Measurements from ENCODE around the gene BBS9. TPM values are rescaled to one million over a fixed set of nuclear protein-coding genes. Genes with fewer than 3 reads are reported as not detected.
A peak's percentile ranks its signal among the peaks of the same experiment; 100 is the strongest.

Gene BBS9
- total and polyA plus RNA-seq, 2 donors (not counting 1 experiment from before 2014, with no cell fraction given), result 8.4 to 45.2 TPM

GRCh38 chr7:33109758-33110238 lies 19.6 kb upstream of the BBS9 start:
- peaks cover 40 to 41% of the 10 kb centered on the region in 2 donors for H3K4me1 ChIP-seq (ENCODE audit: control insufficient read depth in 2 of 2, insufficient read depth in 2 of 2, low read length in 2 of 2)
- H3K4me2 ChIP-seq (replicated peaks; ENCODE audit: low read depth, low read length, poor library complexity, severe bottlenecking), result peak overlapping the region; percentile 85
- Mint-ChIP-seq H3K27ac (peak overlapping the region; percentile 53), H3K27me3 (peaks cover 17% of the 10 kb centered on the region), H3K4me3 (peak overlapping the region; percentile 95), H3K4me1 (peaks cover 41% of the 10 kb centered on the region), H3K9me3 (ENCODE audit: insufficient read depth) (no peaks in the 10 kb centered on the region)
- TF ChIP-seq CTCF (IDR thresholded peaks at IDR 0.05) (peak; percentile 8), EZH2 (IDR thresholded peaks at IDR 0.05; ENCODE audit: borderline replicate concordance, insufficient read depth, low read depth, low read length, poor library complexity, severe bottlenecking) (no peak)
- H4K20me1 ChIP-seq (ENCODE audit: control insufficient read depth, insufficient read depth, low read length, poor library complexity, severe bottlenecking), result peaks cover 11% of the 10 kb centered on the region
- 0% methylated on average over 3 of the region's 11 CpGs for WGBS (ENCODE audit: insufficient coverage)
- H3K4me3 ChIP-seq (ENCODE audit: control extremely low read depth in 1 of 5, extremely low read depth in 1 of 5, insufficient read depth in 1 of 5, low read depth in 2 of 5, low read length in 4 of 5), result peak overlapping the region; percentile 11 to 68 (median 51)
- peak overlapping the region in 1 of 2 donors; percentile 65 for H3K27ac ChIP-seq (ENCODE audit: low read length in 2 of 2)
- intact Hi-C loops (cut with micrococcal nuclease), result loop anchor here (1.0 to 2.0 kb wide), 9 partner anchors 20 to 619 kb away; partner anchors contain the start of genes BBS9 and LSM5
- ATAC-seq (ENCODE audit: low read depth), result no peak
- H2AFZ ChIP-seq (ENCODE audit: insufficient read depth, low read depth, low read length, poor library complexity, severe bottlenecking), result peak overlapping the region; percentile 79
- peaks cover 48% of the 10 kb centered on the region for H3K79me2 ChIP-seq (ENCODE audit: control insufficient read depth, insufficient read depth, low read length)
- H3K27me3 ChIP-seq (replicated peaks in 1 of 4; ENCODE audit: control extremely low read depth in 1 of 4, control insufficient read depth in 3 of 4, insufficient read depth in 4 of 4, low read length in 3 of 4), result peaks cover 0 to 4% (median 0%) of the 10 kb centered on the region in 4 experiments
- peak overlapping the region; percentile 68 for H3K9ac ChIP-seq (ENCODE audit: low read length)
- H3K36me3 ChIP-seq (replicated peaks in 1 of 2; ENCODE audit: control extremely low read depth in 1 of 2, control insufficient read depth in 1 of 2, extremely low read depth in 1 of 2, insufficient read depth in 2 of 2, low read length in 1 of 2), result no peaks in the 10 kb centered on the region
- CTCF ChIA-PET, result interaction anchor here (0.7 to 5.0 kb wide), 24 partner anchors 8 to 806 kb away, joined by 3 to 66 read pairs (median 4); partner anchors contain the start of genes BBS9 and NT5C3A
- POLR2A ChIA-PET, result interaction anchor here (1.2 to 2.1 kb wide), 4 partner anchors 19 to 614 kb away, joined by 3 to 13 read pairs (median 8); partner anchors contain the start of genes AVL9 and NT5C3A
- DNase-seq, result peak; percentile 32
- H3K9me3 ChIP-seq (ENCODE audit: control extremely low read depth in 1 of 3, control insufficient read depth in 2 of 3, insufficient read depth in 1 of 3, low read length in 2 of 3), result no peaks in the 10 kb centered on the region

DNA sequence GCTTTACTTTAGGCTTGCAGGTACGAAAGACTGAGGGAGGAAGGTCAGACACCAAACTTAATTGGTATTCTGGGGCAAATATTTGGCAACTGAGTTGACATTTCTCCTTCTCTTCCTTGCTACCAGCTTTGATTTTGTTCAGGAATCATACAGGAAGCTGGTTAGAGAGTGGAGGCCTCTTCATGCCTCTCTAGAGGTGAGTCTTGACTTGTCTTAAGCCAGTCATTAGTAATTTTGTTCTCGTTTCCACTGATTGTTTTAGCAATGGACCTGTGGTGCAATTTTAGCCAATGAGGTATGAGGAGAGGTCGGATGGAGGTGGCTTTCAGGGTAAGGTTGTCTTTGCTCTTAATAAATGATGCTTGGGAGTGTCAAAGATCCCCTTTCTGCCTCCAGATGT lies 17.8 kb upstream of the BBS9 start:
- Histone ChIP-seq H3K4me3 (ENCODE audit: control extremely low read depth in 1 of 5, extremely low read depth in 1 of 5, insufficient read depth in 1 of 5, low read depth in 2 of 5, low read length in 4 of 5) (no peak overlapping the region), H3K4me1 (ENCODE audit: control insufficient read depth in 2 of 2, insufficient read depth in 2 of 2, low read length in 2 of 2) (peaks cover 24 to 26% of the 10 kb centered on the region in 2 donors), H3K27me3 (replicated peaks in 1 of 4; ENCODE audit: control extremely low read depth in 1 of 4, control insufficient read depth in 3 of 4, insufficient read depth in 4 of 4, low read length in 3 of 4) (peaks cover 0 to 4% (median 0%) of the 10 kb centered on the region in 4 experiments), H2AFZ (ENCODE audit: insufficient read depth, low read depth, low read length, poor library complexity, severe bottlenecking) (peak overlapping the region; percentile 39), H4K20me1 (ENCODE audit: control insufficient read depth, insufficient read depth, low read length, poor library complexity, severe bottlenecking) (no peaks in the 10 kb centered on the region), H3K36me3 (replicated peaks in 1 of 2; ENCODE audit: control extremely low read depth in 1 of 2, control insufficient read depth in 1 of 2, extremely low read depth in 1 of 2, insufficient read depth in 2 of 2, low read length in 1 of 2) (no peaks in the 10 kb centered on the region), H3K79me2 (ENCODE audit: control insufficient read depth, insufficient read depth, low read length) (peaks cover 29% of the 10 kb centered on the region), H3K9me3 (ENCODE audit: control extremely low read depth in 1 of 3, control insufficient read depth in 2 of 3, insufficient read depth in 1 of 3, low read length in 2 of 3) (no peaks in the 10 kb centered on the region), H3K4me2 (replicated peaks; ENCODE audit: low read depth, low read length, poor library complexity, severe bottlenecking) (no peak overlapping the region), H3K9ac (ENCODE audit: low read length) (no peak overlapping the region), H3K27ac (ENCODE audit: low read length in 2 of 2) (no peak overlapping the region)
- ATAC-seq (ENCODE audit: low read depth) (no peak), DNase-seq (no peak)
- Mint-ChIP-seq H3K4me1 (peaks cover 27% of the 10 kb centered on the region), H3K9me3 (ENCODE audit: insufficient read depth) (no peaks in the 10 kb centered on the region), H3K27me3 (peaks cover 17% of the 10 kb centered on the region), H3K27ac (no peak overlapping the region), H3K4me3 (no peak overlapping the region)
- TF ChIP-seq CTCF (IDR thresholded peaks at IDR 0.05), result no peak
- TF ChIP-seq EZH2 (IDR thresholded peaks at IDR 0.05; ENCODE audit: borderline replicate concordance, insufficient read depth, low read depth, low read length, poor library complexity, severe bottlenecking), result no peak
- WGBS (ENCODE audit: insufficient coverage), result 83% methylated on average over 3 of the region's 3 CpGs
- intact Hi-C loops (cut with micrococcal nuclease), result no loop called here
- ChIA-PET POLR2A (no interaction called here), CTCF (interaction anchor here (4.0 to 5.0 kb wide), 2 partner anchors 11 to 266 kb away, joined by 15 to 66 read pairs; no protein-coding TSS in a partner anchor)

Measured in B cell (primary cell).